Testis (tissue), 2 donors: ENCODE results near the gene ASXL2.

Source experiments
- CTCF ChIP-seq, 3 experiments: fragments of 450-650 bp in 2 of 3; fragments of 200-600 bp in 1 of 3; sonication (generic) in 1 of 3; IDR thresholded peaks; one replicate each; pipeline ENCODE4 v1.5.1; 2016 to 2019; ENCODE audit warnings: antibody characterized with exemption in 3 of 3, mild to moderate bottlenecking in 2 of 3, moderate library complexity in 1 of 3
- POLR2A ChIP-seq: fragments of 450-650 bp; IDR thresholded peaks from one replicate; pipeline ENCODE4 v1.6.1; 2017; ENCODE audit warnings: antibody characterized with exemption, mild to moderate bottlenecking, moderate library complexity

DNA sequence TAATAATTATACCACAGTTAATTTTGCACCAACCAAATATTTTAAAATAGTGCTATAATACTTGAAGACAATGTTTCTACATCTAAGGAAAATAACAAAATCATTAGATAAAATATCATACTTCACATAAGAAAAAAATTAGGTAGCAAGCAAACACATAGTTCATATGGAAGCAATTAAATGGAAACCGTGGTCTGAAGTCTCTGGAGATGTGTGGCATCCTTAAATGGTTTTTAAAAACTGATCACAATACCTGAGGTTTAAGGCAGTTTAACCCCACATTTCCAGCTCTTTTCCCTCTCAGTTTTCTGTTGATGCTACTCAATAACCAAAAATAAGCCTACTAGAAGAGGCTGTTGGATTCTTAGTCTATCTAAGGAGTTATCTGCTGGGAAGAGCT is 71.3 kb downstream of the ASXL2 start:
- no peak for TF ChIP-seq CTCF (IDR thresholded peaks at IDR 0.05)
- TF ChIP-seq POLR2A, result no peak
